ENCODE measurements around the gene CA4.

DNA sequence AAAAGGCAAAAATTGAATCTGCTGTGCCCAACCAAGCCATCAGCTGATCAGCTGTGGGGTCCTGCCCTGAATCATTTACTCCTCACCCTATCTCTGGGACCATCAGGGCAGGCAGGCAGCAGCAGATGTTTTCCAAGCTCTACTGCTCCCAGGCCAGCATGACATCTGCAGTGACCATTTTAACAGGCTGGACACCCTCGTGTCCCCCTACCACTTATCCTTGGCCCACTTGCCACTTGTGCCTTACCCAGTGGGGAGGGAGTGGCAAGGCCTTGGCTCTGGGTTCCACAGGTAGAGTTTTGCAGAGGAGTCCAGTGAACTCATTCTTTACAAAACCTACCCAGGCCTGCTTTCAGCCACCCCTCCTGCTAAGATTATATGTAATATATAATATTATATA lies 12.0 kb upstream of the CA4 start:
- TF ChIP-seq, protein P1, sequence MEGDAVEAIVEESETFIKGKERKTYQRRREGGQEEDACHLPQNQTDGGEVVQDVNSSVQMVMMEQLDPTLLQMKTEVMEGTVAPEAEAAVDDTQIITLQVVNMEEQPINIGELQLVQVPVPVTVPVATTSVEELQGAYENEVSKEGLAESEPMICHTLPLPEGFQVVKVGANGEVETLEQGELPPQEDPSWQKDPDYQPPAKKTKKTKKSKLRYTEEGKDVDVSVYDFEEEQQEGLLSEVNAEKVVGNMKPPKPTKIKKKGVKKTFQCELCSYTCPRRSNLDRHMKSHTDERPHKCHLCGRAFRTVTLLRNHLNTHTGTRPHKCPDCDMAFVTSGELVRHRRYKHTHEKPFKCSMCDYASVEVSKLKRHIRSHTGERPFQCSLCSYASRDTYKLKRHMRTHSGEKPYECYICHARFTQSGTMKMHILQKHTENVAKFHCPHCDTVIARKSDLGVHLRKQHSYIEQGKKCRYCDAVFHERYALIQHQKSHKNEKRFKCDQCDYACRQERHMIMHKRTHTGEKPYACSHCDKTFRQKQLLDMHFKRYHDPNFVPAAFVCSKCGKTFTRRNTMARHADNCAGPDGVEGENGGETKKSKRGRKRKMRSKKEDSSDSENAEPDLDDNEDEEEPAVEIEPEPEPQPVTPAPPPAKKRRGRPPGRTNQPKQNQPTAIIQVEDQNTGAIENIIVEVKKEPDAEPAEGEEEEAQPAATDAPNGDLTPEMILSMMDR (IDR thresholded peaks at IDR 0.05): no peak
- TF ChIP-seq POLR2A (IDR thresholded peaks at IDR 0.05) (no peak), EP300 (IDR thresholded peaks at IDR 0.05) (no peak)

Measured in tibial nerve (tissue), 4 donors.